ENCODE measurements around the gene PIEZO2.

PIEZO2 gene

GRCh38 chr18:11025671-11026070 is 123.7 kb downstream of the PIEZO2 start:
- DNase-seq (ENCODE audit: low spot score): no peak

- DNase-seq (ENCODE audit: low spot score): no peak
These were observed 124.3 kb downstream of the PIEZO2 start for GRCh38 chr18:11024928-11025669.

- DNase-seq (ENCODE audit: low spot score): no peak
These were observed 127.9 kb downstream of the PIEZO2 start for GRCh38 chr18:11021477-11021876.

GRCh38 chr18:11020877-11021414 is 128.4 kb downstream of the PIEZO2 start:
- DNase-seq (ENCODE audit: low spot score): no peak

- no peak for DNase-seq (ENCODE audit: low spot score)
These were observed 129.1 kb downstream of the PIEZO2 start for GRCh38 chr18:11020161-11020853.

- no peak for DNase-seq (ENCODE audit: low spot score)
These were observed 129.9 kb downstream of the PIEZO2 start for GRCh38 chr18:11019295-11020105.

- DNase-seq (ENCODE audit: low spot score): no peak
These were observed 139.5 kb downstream of the PIEZO2 start for GRCh38 chr18:11009869-11010268.

GRCh38 chr18:11009147-11009546 is 140.2 kb downstream of the PIEZO2 start:
- DNase-seq (ENCODE audit: low spot score): no peak

- no peak for DNase-seq (ENCODE audit: low spot score)
These were observed 140.9 kb downstream of the PIEZO2 start for GRCh38 chr18:11008505-11008904.

- no peak for DNase-seq (ENCODE audit: low spot score)
These were observed 143.8 kb downstream of the PIEZO2 start for GRCh38 chr18:11005528-11005927.

- no peak for DNase-seq (ENCODE audit: low spot score)
These were observed 144.4 kb downstream of the PIEZO2 start for GRCh38 chr18:11004951-11005350.

GRCh38 chr18:11004294-11004693 is 145.1 kb downstream of the PIEZO2 start:
- no peak for DNase-seq (ENCODE audit: low spot score)

GRCh38 chr18:11002796-11003195 is 146.6 kb downstream of the PIEZO2 start:
- no peak for DNase-seq (ENCODE audit: low spot score)

GRCh38 chr18:11002277-11002676 is 147.1 kb downstream of the PIEZO2 start:
- no peak for DNase-seq (ENCODE audit: low spot score)

- no peak for DNase-seq (ENCODE audit: low spot score)
These were observed 149.3 kb downstream of the PIEZO2 start for GRCh38 chr18:11000071-11000470.

- no peak for DNase-seq (ENCODE audit: low spot score)
These were observed 151.5 kb downstream of the PIEZO2 start for GRCh38 chr18:10997885-10998284.

- DNase-seq (ENCODE audit: low spot score): no peak
These were observed 153.8 kb downstream of the PIEZO2 start for GRCh38 chr18:10995550-10995949.

- no peak for DNase-seq (ENCODE audit: low spot score)
These were observed 159.9 kb downstream of the PIEZO2 start for GRCh38 chr18:10989486-10989885.

GRCh38 chr18:10985689-10986088 is 163.7 kb downstream of the PIEZO2 start:
- DNase-seq (ENCODE audit: low spot score): no peak

- no peak for DNase-seq (ENCODE audit: low spot score)
These were observed 170.0 kb downstream of the PIEZO2 start for GRCh38 chr18:10979411-10979810.

GRCh38 chr18:10977042-10977441 is 172.3 kb downstream of the PIEZO2 start:
- DNase-seq (ENCODE audit: low spot score): no peak

- DNase-seq (ENCODE audit: low spot score): peak; percentile 74
These were observed 175.7 kb downstream of the PIEZO2 start for GRCh38 chr18:10973567-10974203.

Measured in hematopoietic multipotent progenitor cell treated with erythropoietin and hydrocortisone succinate and interleukin-3 and kit ligand, for 15 days (in vitro differentiated cells).